Nephron progenitor cell (in vitro differentiated cells): ENCODE measurements around the gene EXOC3L1.

Experiments used
- DNase-seq: peaks from one replicate; pipeline ENCODE4 v3.0.0; 2021
- H3K27ac Mint-ChIP-seq: 2 replicates; pipeline ENCODE4 v1.8.0; 2021; ENCODE audit warnings: mild to moderate bottlenecking, moderate library complexity, mixed read lengths
- H3K27me3 Mint-ChIP-seq: 2 replicates; pipeline ENCODE4 v1.8.0; 2021; ENCODE audit warnings: mild to moderate bottlenecking, low read depth, mixed read lengths; ENCODE audit not compliant: poor library complexity
- H3K36me3 Mint-ChIP-seq: 2 replicates; pipeline ENCODE4 v1.8.0; 2021; ENCODE audit warnings: low read depth, mixed read lengths
- H3K4me1 Mint-ChIP-seq: 2 replicates; pipeline ENCODE4 v1.8.0; 2021; ENCODE audit warnings: mixed read lengths
- H3K4me3 Mint-ChIP-seq: 2 replicates; pipeline ENCODE4 v1.8.0; 2021; ENCODE audit warnings: mild to moderate bottlenecking, moderate library complexity, mixed read lengths
- H3K9me3 Mint-ChIP-seq: 2 replicates; pipeline ENCODE4 v1.8.0; 2021; ENCODE audit warnings: mild to moderate bottlenecking, moderate library complexity, mixed read lengths
- TF ChIP-seq, protein P1 (sequence below): fragments of 200-600 bp; sonication (generic); IDR thresholded peaks from 2 replicates; pipeline ENCODE4 v1.5.0; 2021; ENCODE audit warnings: antibody characterized with exemption

Gene EXOC3L1

GRCh38 chr16:67173323-67173722 lies 16.6 kb downstream of the EXOC3L1 start:
- H3K4me1 Mint-ChIP-seq = peaks cover 45% of the 10 kb centered on the region
- H3K4me3 Mint-ChIP-seq = peak overlapping the region; percentile 90
- H3K27me3 Mint-ChIP-seq = peaks cover 88% of the 10 kb centered on the region
- no peaks in the 10 kb centered on the region for H3K9me3 Mint-ChIP-seq
- peaks cover 21% of the 10 kb centered on the region for H3K36me3 Mint-ChIP-seq
- DNase-seq = no peak
- H3K27ac Mint-ChIP-seq = no peak overlapping the region
- TF ChIP-seq, protein P1, sequence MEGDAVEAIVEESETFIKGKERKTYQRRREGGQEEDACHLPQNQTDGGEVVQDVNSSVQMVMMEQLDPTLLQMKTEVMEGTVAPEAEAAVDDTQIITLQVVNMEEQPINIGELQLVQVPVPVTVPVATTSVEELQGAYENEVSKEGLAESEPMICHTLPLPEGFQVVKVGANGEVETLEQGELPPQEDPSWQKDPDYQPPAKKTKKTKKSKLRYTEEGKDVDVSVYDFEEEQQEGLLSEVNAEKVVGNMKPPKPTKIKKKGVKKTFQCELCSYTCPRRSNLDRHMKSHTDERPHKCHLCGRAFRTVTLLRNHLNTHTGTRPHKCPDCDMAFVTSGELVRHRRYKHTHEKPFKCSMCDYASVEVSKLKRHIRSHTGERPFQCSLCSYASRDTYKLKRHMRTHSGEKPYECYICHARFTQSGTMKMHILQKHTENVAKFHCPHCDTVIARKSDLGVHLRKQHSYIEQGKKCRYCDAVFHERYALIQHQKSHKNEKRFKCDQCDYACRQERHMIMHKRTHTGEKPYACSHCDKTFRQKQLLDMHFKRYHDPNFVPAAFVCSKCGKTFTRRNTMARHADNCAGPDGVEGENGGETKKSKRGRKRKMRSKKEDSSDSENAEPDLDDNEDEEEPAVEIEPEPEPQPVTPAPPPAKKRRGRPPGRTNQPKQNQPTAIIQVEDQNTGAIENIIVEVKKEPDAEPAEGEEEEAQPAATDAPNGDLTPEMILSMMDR = no peak

DNA sequence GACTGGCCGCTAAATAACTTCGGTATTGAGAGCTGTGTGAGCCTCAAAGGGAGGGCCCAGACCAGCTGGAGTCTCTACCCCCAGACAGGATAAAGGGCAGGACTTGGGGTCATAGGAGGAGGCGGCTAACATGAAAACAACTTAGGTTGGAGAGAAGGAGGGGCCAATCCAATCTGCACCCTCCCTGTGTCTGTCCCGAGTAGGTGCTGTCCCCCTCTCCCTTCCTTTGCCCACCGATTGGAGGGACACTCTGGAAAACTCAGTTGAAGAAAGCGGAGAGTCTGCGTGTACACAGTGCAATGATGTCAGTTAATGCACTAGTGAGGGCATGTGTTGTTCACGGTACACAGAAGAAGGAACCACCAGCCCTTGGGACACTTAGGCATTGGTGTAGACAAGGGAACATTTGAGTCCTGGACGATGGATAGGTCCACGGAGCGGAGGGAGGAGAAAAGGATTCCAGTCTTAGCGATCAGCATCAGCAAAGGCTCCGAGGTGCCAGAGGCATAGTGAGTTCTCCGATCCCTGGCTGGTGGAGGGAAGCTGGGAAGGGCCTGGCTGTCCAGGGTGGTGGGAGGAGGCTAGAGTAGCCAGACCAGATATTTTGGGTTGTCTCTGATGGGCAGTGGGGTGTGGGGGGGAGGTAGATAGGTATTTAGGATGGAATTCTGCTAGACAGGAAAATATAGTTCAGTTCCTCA lies 18.8 kb downstream of the EXOC3L1 start:
- Mint-ChIP-seq H3K36me3 (peaks cover 9% of the 10 kb centered on the region), H3K27ac (no peak overlapping the region), H3K27me3 (peaks cover 90% of the 10 kb centered on the region), H3K4me3 (peak overlapping the region; percentile 86), H3K9me3 (no peaks in the 10 kb centered on the region), H3K4me1 (peaks cover 40% of the 10 kb centered on the region)
- no peak for DNase-seq
- TF ChIP-seq, protein P1 = no peak

DNA sequence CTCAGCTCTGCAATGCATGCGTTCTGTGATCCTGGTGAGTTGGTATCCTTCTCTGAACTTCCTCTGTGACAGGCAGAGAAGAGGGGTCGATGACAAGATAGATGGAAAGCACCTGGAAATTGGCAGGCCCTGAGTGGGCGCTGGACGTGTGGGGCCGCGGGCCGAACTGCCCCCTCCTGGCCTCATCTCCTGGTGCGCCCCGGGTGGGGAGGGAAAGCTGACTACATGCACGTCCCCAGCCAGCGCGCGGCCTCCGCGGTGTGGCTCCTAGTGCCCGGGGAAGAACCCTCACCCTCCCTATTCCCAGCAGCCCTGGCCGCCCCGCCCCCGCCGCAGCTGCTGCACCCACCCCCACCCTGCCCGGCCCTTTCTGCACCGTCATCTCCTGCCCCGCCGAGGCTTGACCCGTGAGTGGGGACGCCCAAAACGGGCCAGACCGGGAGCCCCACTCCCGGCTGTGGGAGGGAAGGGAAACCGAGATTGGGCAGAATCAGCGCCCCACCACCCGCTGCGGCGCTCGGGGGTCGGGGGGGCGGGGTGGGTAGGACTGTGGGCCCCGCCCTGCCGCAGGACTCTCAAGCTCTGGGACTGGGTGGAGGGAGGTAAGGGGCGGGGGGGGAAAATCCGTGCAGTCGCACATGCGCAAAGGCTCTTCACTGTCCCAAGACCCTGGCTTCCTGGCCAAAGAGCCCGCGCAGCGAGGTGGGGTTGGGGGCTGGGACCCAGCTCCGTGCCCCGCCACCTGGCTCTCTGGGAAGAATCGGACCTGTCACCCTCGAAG lies 19.6 kb downstream of the EXOC3L1 start, which contains the start of gene NOL3:
Gene NOL3, plus strand, starts transcription at position 371 of the 781 bp plus-strand sequence.
- TF ChIP-seq, protein P1 = no peak
- Mint-ChIP-seq H3K4me3 (peak within 1 kb of the TSS; percentile 86), H3K9me3 (no peaks in the 10 kb centered on the region), H3K27ac (no peak within 1 kb of the TSS), H3K4me1 (peaks cover 40% of the 10 kb centered on the region), H3K36me3 (peaks cover 1% of the 10 kb centered on the region), H3K27me3 (peaks cover 90% of the 10 kb centered on the region)
- peak; percentile 80 for DNase-seq

- H3K27ac Mint-ChIP-seq = no peak overlapping the region
- TF ChIP-seq, protein P1 = peak; percentile 71
- no peaks in the 10 kb centered on the region for H3K36me3 Mint-ChIP-seq
- peak overlapping the region; percentile 86 for H3K4me3 Mint-ChIP-seq
- H3K4me1 Mint-ChIP-seq = peaks cover 40% of the 10 kb centered on the region
- peaks cover 90% of the 10 kb centered on the region for H3K27me3 Mint-ChIP-seq
- H3K9me3 Mint-ChIP-seq = no peaks in the 10 kb centered on the region
- DNase-seq = peak; percentile 83
Observed at GRCh38 chr16:67169642-67170167, 20.2 kb downstream of the EXOC3L1 start.

DNA sequence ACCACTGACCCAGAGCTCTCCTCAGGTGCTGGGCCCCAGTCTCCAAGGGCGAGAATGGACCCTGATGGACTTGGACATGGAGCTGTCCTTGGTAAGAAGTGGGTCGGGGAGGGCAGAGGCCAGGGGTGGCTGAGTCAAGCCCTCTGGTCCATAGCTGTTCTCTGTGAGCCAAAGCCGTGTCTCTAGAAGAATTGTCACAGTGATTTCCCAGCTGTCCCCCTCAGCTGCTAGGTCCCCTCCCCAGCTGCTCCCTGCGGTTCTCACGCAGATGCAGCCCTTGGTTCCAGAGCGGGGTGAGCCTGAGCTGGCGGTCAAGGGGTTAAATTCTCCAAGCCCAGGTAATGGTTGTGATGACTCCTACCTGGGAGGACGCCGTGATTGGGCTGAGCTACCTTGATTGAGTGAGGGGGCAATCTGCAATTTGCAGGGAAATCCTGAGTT lies 20.9 kb downstream of the EXOC3L1 start:
- H3K27me3 Mint-ChIP-seq = peaks cover 92% of the 10 kb centered on the region

More for the DNA sequence above, 20.9 kb downstream of the EXOC3L1 start:
- Mint-ChIP-seq H3K27ac (no peak overlapping the region), H3K4me3 (peak overlapping the region; percentile 55), H3K4me1 (peaks cover 40% of the 10 kb centered on the region), H3K36me3 (no peaks in the 10 kb centered on the region), H3K9me3 (no peaks in the 10 kb centered on the region)
- DNase-seq = no peak
- TF ChIP-seq, protein P1 = no peak
